NCI-H187 treated with DMSO at 0.1 percent for 48 hours (cell line): Measurements from ENCODE around the gene QRICH2.
"Not testable (repeated sequence)": the region's sequence is repeated elsewhere in the genome, so short reads cannot be mapped to it uniquely, and the experiment has no call there.

ENCODE experiments used
- DNase-seq: peaks from one replicate; lab custom pipeline; 2025; lab: John Stamatoyannopoulos, UW

Gene QRICH2

GRCh38 chr17:76307966-76308338, at the start of gene QRICH2:
Gene QRICH2 (minus strand): TSS chr17:76308276. CDS start chr17:76307998, 278 bp downstream.
- DNase-seq = no peak

- no peak for DNase-seq
Observed at GRCh38 chr17:76357597-76358158, 49.6 kb upstream of the QRICH2 start.

GRCh38 chr17:76356803-76357456, 48.9 kb upstream of the QRICH2 start:
- no peak for DNase-seq

- DNase-seq = no peak
Observed at GRCh38 chr17:76354747-76355310, 46.8 kb upstream of the QRICH2 start.

- DNase-seq = no peak
Observed at GRCh38 chr17:76354317-76354729, 46.2 kb upstream of the QRICH2 start.

- DNase-seq = peak; percentile 53
Observed at GRCh38 chr17:76353599-76354316, 45.7 kb upstream of the QRICH2 start, which contains the start of gene PRPSAP1. Gene PRPSAP1 (minus strand): TSS chr17:76353916. CDS start chr17:76353703, 213 bp downstream.

GRCh38 chr17:76353004-76353598, 45.0 kb upstream of the QRICH2 start:
- no peak for DNase-seq

- no peak for DNase-seq
Observed at GRCh38 chr17:76351526-76352071, 43.5 kb upstream of the QRICH2 start.

GRCh38 chr17:76350463-76350862, 42.4 kb upstream of the QRICH2 start:
- no peak for DNase-seq

- not testable (repeated sequence) for DNase-seq
Observed at GRCh38 chr17:76346936-76347335, 38.9 kb upstream of the QRICH2 start.

GRCh38 chr17:76345377-76345974, 37.4 kb upstream of the QRICH2 start:
- no peak for DNase-seq

GRCh38 chr17:76343106-76343505, 35.0 kb upstream of the QRICH2 start:
- no peak for DNase-seq

GRCh38 chr17:76341301-76341700, 33.2 kb upstream of the QRICH2 start:
- DNase-seq = no peak

- DNase-seq = no peak
Observed at GRCh38 chr17:76337413-76337777, 29.3 kb upstream of the QRICH2 start.

GRCh38 chr17:76336756-76337412, 28.8 kb upstream of the QRICH2 start:
- no peak for DNase-seq

- no peak for DNase-seq
Observed at GRCh38 chr17:76335716-76336381, 27.8 kb upstream of the QRICH2 start.

GRCh38 chr17:76333673-76334505, 25.8 kb upstream of the QRICH2 start:
- DNase-seq = no peak

GRCh38 chr17:76331083-76331482, 23.0 kb upstream of the QRICH2 start:
- DNase-seq = no peak

GRCh38 chr17:76329664-76330063, 21.6 kb upstream of the QRICH2 start:
- DNase-seq = no peak

- no peak for DNase-seq
Observed at GRCh38 chr17:76327696-76328095, 19.6 kb upstream of the QRICH2 start.
